PC-9 (cell line): ENCODE results near the gene RPL19. TPM values are rescaled to one million over a fixed set of nuclear protein-coding genes. Genes with fewer than 3 reads are reported as not detected.
A peak's percentile ranks its signal among the peaks of the same experiment; 100 is the strongest.

Experiments used
- BruUV-seq: library from RNA; stranded (reverse); fragments of 400-500 nt; replicated peaks from 2 replicates; lab custom pipeline; 2021; lab: Mats Ljungman, UMichigan
- CTCF ChIA-PET: fragments of 300-600 bp; sonication (Branson Sonifier 250); formaldehyde crosslinking; loops from one replicate; lab custom pipeline; 2022; ENCODE audit warnings: antibody characterized with exemption; lab: Charles Lee
- POLR2A ChIA-PET: fragments of 300-600 bp; sonication (Branson Sonifier 250); formaldehyde crosslinking; loops from one replicate; lab custom pipeline; 2022; ENCODE audit warnings: antibody characterized with exemption; ENCODE audit not compliant: unreplicated experiment; lab: Charles Lee
- DNase-seq, 2 experiments: peaks; one replicate each; pipeline versions ENCODE4 v3.0.0 to v3.0.0-alpha.2; 2015 to 2022; ENCODE audit warnings: mixed read lengths in 1 of 2
- H2AFZ ChIP-seq: fragments of 200-600 bp; sonication (generic); 2 replicates; pipeline ENCODE4 v1.8.1; 2017; ENCODE audit warnings: antibody characterized with exemption
- H3F3A ChIP-seq: fragments of 200-600 bp; sonication (generic); 2 replicates; pipeline ENCODE4 v1.8.1; 2017; ENCODE audit warnings: antibody characterized with exemption, mild to moderate bottlenecking, low read depth; ENCODE audit not compliant: insufficient read depth
- H3K27ac ChIP-seq: fragments of 200-600 bp; sonication (generic); 2 replicates; pipeline ENCODE4 v1.6.1; 2016; ENCODE audit warnings: mixed run types
- H3K27me3 ChIP-seq: fragments of 200-600 bp; sonication (generic); 2 replicates; pipeline ENCODE4 v1.6.1; 2016; ENCODE audit warnings: low read depth, mixed run types; ENCODE audit not compliant: insufficient read depth
- H3K36me3 ChIP-seq: fragments of 200-600 bp; sonication (generic); 2 replicates; pipeline ENCODE4 v1.6.1; 2016; ENCODE audit warnings: low read depth, mixed run types
- H3K4me1 ChIP-seq: fragments of 200-600 bp; sonication (generic); replicated peaks from 2 replicates; pipeline ENCODE4 v1.6.1; 2016; ENCODE audit warnings: mixed run types; ENCODE audit not compliant: insufficient read depth
- H3K4me2 ChIP-seq: fragments of 200-600 bp; sonication (generic); 2 replicates; pipeline ENCODE4 v1.6.1; 2017; ENCODE audit warnings: mixed run types
- H3K4me3 ChIP-seq: fragments of 200-600 bp; sonication (generic); 2 replicates; pipeline ENCODE4 v1.6.1; 2016; ENCODE audit warnings: mixed run types
- H3K79me2 ChIP-seq: fragments of 200-600 bp; sonication (generic); 2 replicates; pipeline ENCODE4 v1.6.1; 2017; ENCODE audit warnings: low read depth, mixed run types
- H3K9me2 ChIP-seq: fragments of 200-600 bp; sonication (generic); 2 replicates; pipeline ENCODE4 v1.8.1; 2017; ENCODE audit warnings: mild to moderate bottlenecking; ENCODE audit not compliant: insufficient read depth
- H3K9me3 ChIP-seq: fragments of 200-600 bp; sonication (generic); 2 replicates; pipeline ENCODE4 v1.8.1; 2016; ENCODE audit warnings: low read depth; ENCODE audit not compliant: insufficient read depth
- H4K20me1 ChIP-seq: fragments of 200-600 bp; sonication (generic); 2 replicates; pipeline ENCODE4 v1.8.1; 2017; ENCODE audit not compliant: insufficient read depth
- CTCF ChIP-seq: fragments of 200-600 bp; sonication (generic); conservative IDR thresholded peaks from 2 replicates; pipeline ENCODE4 v1.6.1; 2017; ENCODE audit warnings: mixed run types, antibody characterized with exemption, mild to moderate bottlenecking, moderate library complexity
- EZH2 ChIP-seq: fragments of 200-600 bp; sonication (generic); IDR thresholded peaks from 2 replicates; pipeline ENCODE4 v1.8.0; 2017; ENCODE audit warnings: antibody characterized with exemption, low read depth
- intact Hi-C: fragments of 100-400 bp; cut with micrococcal nuclease; formaldehyde crosslinking; loops from one replicate; pipeline ENCODE4 v1.10.0; 2022; ENCODE audit not compliant: unreplicated experiment
- total RNA-seq: library from RNA; stranded (reverse); gene quantifications from 2 replicates; pipeline ENCODE4 v1.2.3, GENCODE V29; 2021

Gene RPL19
- total RNA-seq, 1 experiment from 2014 or later, result 1,670 TPM

GRCh38 chr17:39178536-39178935 is 21.5 kb upstream of the RPL19 start:
- Histone ChIP-seq H3K27me3 (no peaks in the 10 kb centered on the region), H3K9me3 (no peaks in the 10 kb centered on the region), H4K20me1 (no peaks in the 10 kb centered on the region), H3K4me1 (peaks cover 8% of the 10 kb centered on the region), H2AFZ (no peak overlapping the region), H3K9me2 (no peaks in the 10 kb centered on the region), H3K36me3 (no peaks in the 10 kb centered on the region), H3K4me3 (no peak overlapping the region), H3K79me2 (no peaks in the 10 kb centered on the region), H3K4me2 (peak overlapping the region; percentile 10; the same call in 1 of the 2 replicates), H3F3A (peaks cover 9% of the 10 kb centered on the region), H3K27ac (0 out of 2 replicates have a peak overlapping the region, but pooled peaks have one; percentile 17)
- no TSS peak for BruUV-seq
- no peak for TF ChIP-seq CTCF
- TF ChIP-seq EZH2, result no peak
- ChIA-PET POLR2A (no interaction called here), CTCF (no interaction called here)
- intact Hi-C loops, result no loop called here
- peak; percentile 35 to 74 for DNase-seq

- intact Hi-C loops, result no loop called here
- H2AFZ ChIP-seq, result no peak overlapping the region
- peaks cover 9% of the 10 kb centered on the region for H3F3A ChIP-seq
- H3K4me3 ChIP-seq, result no peak overlapping the region
- TF ChIP-seq EZH2 (no peak), CTCF (no peak)
- TSS peak; percentile 21 for BruUV-seq
- no peak for DNase-seq
- peaks cover 8% of the 10 kb centered on the region for H3K4me1 ChIP-seq
- no peak overlapping the region for H3K4me2 ChIP-seq
- no peaks in the 10 kb centered on the region for H4K20me1 ChIP-seq
- H3K9me3 ChIP-seq, result no peaks in the 10 kb centered on the region
- no peaks in the 10 kb centered on the region for H3K79me2 ChIP-seq
- H3K27me3 ChIP-seq, result no peaks in the 10 kb centered on the region
- ChIA-PET CTCF (no interaction called here), POLR2A (no interaction called here)
- no peak overlapping the region for H3K27ac ChIP-seq
- no peaks in the 10 kb centered on the region for H3K9me2 ChIP-seq
- no peaks in the 10 kb centered on the region for H3K36me3 ChIP-seq
Observed at GRCh38 chr17:39181303-39181702, 18.8 kb upstream of the RPL19 start.

- no peaks in the 10 kb centered on the region for H3K27me3 ChIP-seq
- H2AFZ ChIP-seq, result no peak overlapping the region
- ChIA-PET POLR2A (no interaction called here), CTCF (no interaction called here)
- H3K27ac ChIP-seq, result no peak overlapping the region
- H3K79me2 ChIP-seq, result no peaks in the 10 kb centered on the region
- peaks cover 9% of the 10 kb centered on the region for H3F3A ChIP-seq
- H4K20me1 ChIP-seq, result no peaks in the 10 kb centered on the region
- H3K4me2 ChIP-seq, result no peak overlapping the region
- no TSS peak for BruUV-seq
- intact Hi-C loops, result no loop called here
- H3K9me2 ChIP-seq, result no peaks in the 10 kb centered on the region
- TF ChIP-seq EZH2, result no peak
- no peak for TF ChIP-seq CTCF
- no peaks in the 10 kb centered on the region for H3K36me3 ChIP-seq
- H3K4me3 ChIP-seq, result no peak overlapping the region
- DNase-seq, result no peak
- H3K4me1 ChIP-seq, result peaks cover 8% of the 10 kb centered on the region
- H3K9me3 ChIP-seq, result no peaks in the 10 kb centered on the region
Observed at GRCh38 chr17:39183045-39183444, 17.0 kb upstream of the RPL19 start.
